Naive thymus-derived CD4-positive, alpha-beta T cell (primary cell): Measurements from ENCODE around the gene OSBPL7. TPM values are rescaled to one million over a fixed set of nuclear protein-coding genes. Genes with fewer than 3 reads are reported as not detected.

Experiments
- ATAC-seq: fragments of 150-1000 bp; cut with Tn5 transposase; 2 replicates; pipeline ENCODE4 v1.10.0; 2021; ENCODE audit warnings: mild to moderate bottlenecking, moderate library complexity
- CTCF ChIA-PET: fragments of 350-600 bp; sonication (Branson Sonifier 250); formaldehyde crosslinking; loops from one replicate; lab custom pipeline; 2021; ENCODE audit warnings: antibody characterized with exemption; lab: Charles Lee
- POLR2A ChIA-PET: fragments of 350-600 bp; sonication (Branson Sonifier 250); formaldehyde crosslinking; loops from one replicate; lab custom pipeline; 2021; ENCODE audit warnings: antibody characterized with exemption, inconsistent platforms; lab: Charles Lee
- DNase-seq, 9 donors: peaks; one replicate each; pipeline versions ENCODE4 v3.0.0 to v3.0.0-alpha.2; 2020 to 2022; ENCODE audit warnings: mixed read lengths in 1 of 9
- H3K27ac ChIP-seq: one replicate; pipeline ENCODE4 v1.7.0; 2013; ENCODE audit warnings: mild to moderate bottlenecking, low read depth, low read length, moderate library complexity
- H3K27me3 ChIP-seq, 2 donors: one replicate each; pipeline ENCODE4 v1.7.0; 2013; ENCODE audit warnings: low read length in 2 of 2, mild to moderate bottlenecking in 2 of 2, moderate library complexity in 2 of 2; ENCODE audit not compliant: control insufficient read depth in 2 of 2, insufficient read depth in 2 of 2
- H3K36me3 ChIP-seq, 3 experiments: 1 replicate in 2 of 3; 2 replicates in 1 of 3; pipeline ENCODE4 v1.7.0; 2013; ENCODE audit warnings: low read length in 3 of 3, mild to moderate bottlenecking in 3 of 3, moderate library complexity in 1 of 3; ENCODE audit not compliant: insufficient read depth in 3 of 3, control insufficient read depth in 2 of 3
- H3K4me1 ChIP-seq, 2 donors: one replicate each; pipeline ENCODE4 v1.7.0; 2013; ENCODE audit warnings: low read length in 2 of 2, mild to moderate bottlenecking in 2 of 2, moderate library complexity in 1 of 2; ENCODE audit not compliant: control insufficient read depth in 2 of 2, insufficient read depth in 2 of 2
- H3K4me3 ChIP-seq: 2 replicates; pipeline ENCODE4 v1.7.0; 2013; ENCODE audit warnings: mild to moderate bottlenecking, low read length
- H3K9me3 ChIP-seq, 3 experiments: 1 replicate in 2 of 3; 2 replicates in 1 of 3; pipeline ENCODE4 v1.7.0; 2013; ENCODE audit warnings: low read length in 3 of 3; ENCODE audit not compliant: control insufficient read depth in 2 of 3
- H3K27ac Mint-ChIP-seq, 9 donors: one replicate each; pipeline ENCODE4 v1.8.0; 2020 to 2022; ENCODE audit warnings: mixed read lengths in 9 of 9, mild to moderate bottlenecking in 8 of 9, moderate library complexity in 5 of 9, inconsistent platforms in 2 of 9
- H3K27me3 Mint-ChIP-seq, 5 donors: one replicate each; pipeline ENCODE4 v1.8.0; 2021 to 2022; ENCODE audit warnings: mixed read lengths in 5 of 5, mild to moderate bottlenecking in 1 of 5
- H3K36me3 Mint-ChIP-seq, 5 donors: one replicate each; pipeline ENCODE4 v1.8.0; 2020 to 2022; ENCODE audit warnings: mixed read lengths in 5 of 5, mild to moderate bottlenecking in 3 of 5, inconsistent platforms in 1 of 5
- H3K4me1 Mint-ChIP-seq, 7 donors: one replicate each; pipeline ENCODE4 v1.8.0; 2020 to 2022; ENCODE audit warnings: mixed read lengths in 7 of 7, mild to moderate bottlenecking in 3 of 7, inconsistent platforms in 1 of 7
- H3K4me3 Mint-ChIP-seq, 10 donors: one replicate each; pipeline ENCODE4 v1.8.0; 2020 to 2022; ENCODE audit warnings: mild to moderate bottlenecking in 10 of 10, mixed read lengths in 10 of 10, moderate library complexity in 6 of 10, inconsistent platforms in 2 of 10
- H3K9me3 Mint-ChIP-seq, 11 donors: one replicate each; pipeline ENCODE4 v1.8.0; 2020 to 2022; ENCODE audit warnings: mixed read lengths in 11 of 11, mild to moderate bottlenecking in 4 of 11, inconsistent platforms in 1 of 11, moderate library complexity in 1 of 11
- intact Hi-C, 2 donors: fragments of 100-400 bp; cut with micrococcal nuclease; formaldehyde crosslinking; loops; one replicate each; pipeline ENCODE4 v1.15.1; 2023
- polyA plus RNA-seq, 2 donors: library from polyadenylated mRNA; unstranded; fragments of 300-500 nt; fragmentation: Illumina TruSeq; gene quantifications; one replicate each; pipeline ENCODE4 v1.2.3, GENCODE V29; 2021
- total RNA-seq, 6 experiments: library from RNA in 5 of 6; stranded (reverse) in 5 of 6; gene quantifications; 1 replicate in 5 of 6; 2 replicates in 1 of 6; pipeline ENCODE4 v1.2.3 and lab custom pipeline; 2021 to 2026

The OSBPL7 gene
- total and polyA plus RNA-seq, 7 experiments from 2014 or later, result 4.0 to 46.1 (median 39.7) TPM

DNA sequence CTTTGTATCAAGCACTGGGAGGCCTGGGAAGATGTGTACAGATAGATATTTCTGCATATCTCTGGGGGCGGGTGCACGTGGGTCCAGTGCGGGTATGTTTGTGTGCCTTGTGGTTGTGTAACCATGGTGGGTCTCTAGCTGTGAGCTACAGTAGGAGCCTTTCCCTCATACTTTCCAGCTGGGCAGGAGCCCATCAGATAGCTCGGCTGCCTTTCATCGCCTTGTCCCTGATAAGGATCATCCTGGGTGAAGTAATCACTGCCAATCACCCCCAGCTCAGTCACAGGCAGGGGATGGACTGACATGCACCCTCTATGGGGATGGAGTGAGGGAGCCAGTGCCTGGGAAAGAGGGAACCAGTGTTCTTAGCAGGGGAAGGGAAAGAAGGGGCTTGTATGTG, 22.6 kb upstream of the OSBPL7 start:
- Histone ChIP-seq H3K27me3 (peaks cover 0 to 30% of the 10 kb centered on the region in 2 donors), H3K9me3 (no peaks in the 10 kb centered on the region), H3K27ac (no peak overlapping the region), H3K4me3 (no peak overlapping the region), H3K4me1 (peaks cover 19 to 21% of the 10 kb centered on the region in 2 donors), H3K36me3 (peaks cover 0 to 4% (median 0%) of the 10 kb centered on the region in 3 experiments)
- no peaks in the 10 kb centered on the region for H3K36me3 Mint-ChIP-seq
- H3K4me3 Mint-ChIP-seq, result no peak overlapping the region
- no peak overlapping the region for H3K27ac Mint-ChIP-seq
- H3K27me3 Mint-ChIP-seq, result peaks cover 30 to 49% (median 42%) of the 10 kb centered on the region in 5 donors
- POLR2A ChIA-PET, result interaction anchor here (6.6 kb wide), 1 partner anchor 51 kb away, joined by 38 read pairs; the partner anchor contains the start of gene SP2
- peaks cover 12 to 41% (median 38%) of the 10 kb centered on the region in 7 donors for H3K4me1 Mint-ChIP-seq
- peaks cover 0 to 2% (median 0%) of the 10 kb centered on the region in 11 donors for H3K9me3 Mint-ChIP-seq
- intact Hi-C loops, result loop anchor here (5.0 to 10.0 kb wide), 4 partner anchors 178 to 773 kb away; partner anchors contain the start of genes HOXB8 (in 1 of the 2) and NFE2L1 (in 1 of the 2)
- CTCF ChIA-PET, result interaction anchor here (0.6 to 11.5 kb wide), 2 partner anchors 22 to 45 kb away, joined by 3 to 290 read pairs; partner anchors contain the start of genes OSBPL7 and SP2
- DNase-seq (no peak), ATAC-seq (no peak)

DNA sequence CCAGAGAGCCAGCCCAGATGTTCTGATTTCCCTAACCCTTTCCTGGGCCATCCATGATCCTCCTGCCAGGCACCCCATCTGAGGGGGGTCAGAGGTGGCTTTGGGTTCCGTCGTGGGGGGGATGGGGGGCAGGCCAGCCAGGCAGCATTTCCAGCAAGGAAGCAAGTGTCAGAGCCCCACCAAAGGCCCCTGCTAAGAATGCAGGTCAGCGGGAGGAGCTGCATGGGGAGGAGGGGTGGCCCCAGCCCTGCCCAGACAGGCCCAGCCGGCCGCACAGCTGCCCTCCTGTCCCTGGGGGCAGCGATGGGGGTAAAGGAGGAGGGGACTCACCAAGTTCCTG, 21.8 kb upstream of the OSBPL7 start:
- Mint-ChIP-seq H3K4me3 (peak overlapping the region in 2 of 10 donors; percentile 60 to 63), H3K9me3 (no peaks in the 10 kb centered on the region), H3K27ac (peak overlapping the region in 3 of 9 donors; percentile 10 to 86 (median 60)), H3K36me3 (no peaks in the 10 kb centered on the region), H3K4me1 (peaks cover 12 to 47% (median 36%) of the 10 kb centered on the region in 7 donors), H3K27me3 (peaks cover 21 to 40% (median 33%) of the 10 kb centered on the region in 5 donors)
- no peak overlapping the region for H3K27ac ChIP-seq
- H3K27me3 ChIP-seq, result peaks cover 0 to 22% of the 10 kb centered on the region in 2 donors
- CTCF ChIA-PET, result interaction anchor here (0.9 to 11.5 kb wide), 4 partner anchors 46 to 750 kb away, joined by 3 to 290 read pairs (median 6); partner anchors contain the start of genes PNPO and SP2
- ATAC-seq (no peak), DNase-seq (no peak)
- H3K4me3 ChIP-seq, result no peak overlapping the region
- H3K9me3 ChIP-seq, result no peaks in the 10 kb centered on the region
- peaks cover 19 to 21% of the 10 kb centered on the region in 2 donors for H3K4me1 ChIP-seq
- intact Hi-C loops, result loop anchor here (1.0 to 10.0 kb wide), 6 partner anchors 103 to 774 kb away; partner anchors contain the start of genes HOXB8 (in 1 of the 2) and NFE2L1 (in 1 of the 2)
- POLR2A ChIA-PET, result interaction anchor here (1.0 to 5.0 kb wide), 5 partner anchors 11 to 53 kb away, joined by 3 to 42 read pairs (median 4); partner anchors contain the start of genes LRRC46, MRPL10 and SP2
- peaks cover 0 to 9% (median 0%) of the 10 kb centered on the region in 3 experiments for H3K36me3 ChIP-seq

DNA sequence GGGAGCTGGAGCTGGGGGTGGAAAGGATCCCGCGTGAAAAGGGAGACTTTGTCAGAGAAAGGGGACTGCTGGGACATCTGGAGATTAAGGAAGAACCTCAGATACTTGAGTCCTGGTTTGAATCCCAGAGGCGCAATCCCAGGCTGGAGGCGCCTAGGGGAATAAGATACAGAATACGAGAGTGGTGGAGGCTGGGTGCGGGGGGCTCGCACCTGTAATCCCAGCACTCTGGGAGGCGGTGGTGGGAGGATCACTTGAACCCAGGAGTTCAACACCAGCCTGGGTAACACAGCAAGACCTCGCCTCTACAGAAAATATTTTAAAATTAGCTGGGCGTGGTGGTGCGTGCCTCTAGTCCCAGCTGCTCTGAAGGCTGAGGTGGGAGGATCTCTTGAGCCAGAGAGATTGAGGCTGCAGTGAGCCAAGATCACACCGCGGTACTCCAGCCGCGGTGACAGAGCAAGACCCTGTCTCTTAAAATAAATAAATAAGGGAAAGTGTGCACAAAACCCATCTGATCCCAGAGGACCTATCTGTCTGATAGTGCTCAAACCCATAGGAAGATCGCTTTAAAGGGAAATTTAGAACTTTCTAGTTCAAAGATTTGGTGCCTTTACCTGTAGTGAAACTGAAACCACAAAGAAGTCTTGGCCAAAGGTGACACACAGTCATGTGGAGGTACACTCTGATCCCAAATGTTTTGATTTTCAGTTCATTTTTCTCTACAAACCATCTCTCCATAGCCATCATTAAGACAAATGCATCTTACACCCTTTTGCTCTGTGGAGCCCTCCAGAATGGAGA, 20.1 kb upstream of the OSBPL7 start:
- no peak for ATAC-seq
- Mint-ChIP-seq H3K27me3 (peaks cover 14 to 30% (median 25%) of the 10 kb centered on the region in 5 donors), H3K36me3 (peaks cover 0 to 4% (median 0%) of the 10 kb centered on the region in 5 donors), H3K27ac (peak overlapping the region; percentile 55 to 93 (median 86)), H3K4me1 (peaks cover 9 to 46% (median 36%) of the 10 kb centered on the region in 7 donors), H3K4me3 (peak overlapping the region; percentile 84 to 99 (median 94)), H3K9me3 (no peaks in the 10 kb centered on the region)
- Histone ChIP-seq H3K4me3 (peak overlapping the region; percentile 95), H3K4me1 (peaks cover 19 to 21% of the 10 kb centered on the region in 2 donors), H3K27me3 (peaks cover 0 to 13% of the 10 kb centered on the region in 2 donors), H3K36me3 (peaks cover 0 to 24% (median 0%) of the 10 kb centered on the region in 3 experiments), H3K9me3 (no peaks in the 10 kb centered on the region), H3K27ac (peak overlapping the region; percentile 75)
- intact Hi-C loops, result loop anchor here (1.0 to 10.0 kb wide), 10 partner anchors 10 to 776 kb away; partner anchors contain the start of genes LRRC46 (in 2 of the 2), MRPL10 (in 2 of the 2), PNPO (in 2 of the 2) and HOXB8 (in 1 of the 2)
- DNase-seq, result no peak
- POLR2A ChIA-PET, result interaction anchor here (0.6 to 5.0 kb wide), 10 partner anchors 10 to 610 kb away, joined by 3 to 42 read pairs (median 4); partner anchors contain the start of genes CDK5RAP3, LRRC46, MRPL10 and SP2
- CTCF ChIA-PET, result interaction anchor here (0.6 to 11.5 kb wide), 7 partner anchors 11 to 129 kb away, joined by 3 to 290 read pairs (median 6); partner anchors contain the start of genes CDK5RAP3, LRRC46, MRPL10 and OSBPL7

DNA sequence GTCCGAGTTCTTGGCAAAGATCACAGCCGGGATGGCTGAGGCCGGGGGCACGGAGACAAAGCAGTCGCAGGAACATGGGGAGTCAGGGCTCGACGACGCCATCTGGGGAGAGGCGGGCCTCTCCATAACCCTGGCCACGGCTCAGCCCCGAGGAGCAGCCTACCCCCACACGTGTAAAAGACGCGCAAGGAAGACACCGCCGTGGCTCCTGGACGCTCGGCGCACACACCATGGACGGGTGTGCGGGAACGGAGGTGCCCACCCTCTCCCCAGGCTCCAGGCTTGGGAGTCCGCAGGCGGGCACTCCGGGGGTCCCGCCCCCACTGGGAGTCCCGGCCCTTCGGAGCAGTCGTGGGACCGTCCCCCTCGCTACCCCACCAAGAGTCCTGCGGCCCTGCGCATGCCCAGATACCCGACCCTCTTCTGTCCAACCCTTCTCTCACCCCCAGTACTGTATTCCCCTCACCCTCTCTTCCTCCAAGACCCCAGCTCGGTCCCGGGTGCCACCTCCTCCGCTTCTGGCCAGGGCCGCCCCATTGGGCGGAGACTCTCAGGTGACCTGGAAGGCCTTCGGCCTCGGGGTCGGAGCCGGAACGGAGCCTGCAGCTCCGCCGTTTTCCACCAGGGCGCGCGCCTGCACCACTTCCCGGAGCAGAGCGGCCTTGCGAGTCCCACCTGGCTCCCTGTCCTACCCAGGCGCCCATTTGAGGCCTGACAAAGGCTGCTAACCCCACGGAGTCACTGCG, 19.3 kb upstream of the OSBPL7 start, which contains the start of gene SCRN2:
SCRN2 (minus strand) TSS at position 532 of the 746 bp plus-strand sequence; CDS start at position 102, 430 bp downstream.
- H3K36me3 Mint-ChIP-seq, result peaks cover 0 to 4% (median under 1%) of the 10 kb centered on the region in 5 donors
- H3K4me1 Mint-ChIP-seq, result peaks cover 9 to 50% (median 38%) of the 10 kb centered on the region in 7 donors
- H3K36me3 ChIP-seq, result peaks cover 0 to 24% (median 0%) of the 10 kb centered on the region in 3 experiments
- ATAC-seq (peak; percentile 94), DNase-seq (peak; percentile 71 to 94 (median 81))
- peak within 1 kb of the TSS; percentile 95 for H3K4me3 ChIP-seq
- H3K27me3 Mint-ChIP-seq, result peaks cover 6 to 22% (median 18%) of the 10 kb centered on the region in 5 donors
- peak within 1 kb of the TSS; percentile 55 to 93 (median 86) for H3K27ac Mint-ChIP-seq
- H3K4me1 ChIP-seq, result peaks cover 19 to 21% of the 10 kb centered on the region in 2 donors
- intact Hi-C loops, result loop anchor here (1.0 to 10.0 kb wide), 9 partner anchors 10 to 776 kb away; partner anchors contain the start of genes LRRC46 (in 2 of the 2), MRPL10 (in 2 of the 2), PNPO (in 2 of the 2) and HOXB8 (in 1 of the 2)
- no peaks in the 10 kb centered on the region for H3K9me3 Mint-ChIP-seq
- H3K4me3 Mint-ChIP-seq, result peak within 1 kb of the TSS; percentile 84 to 99 (median 94)
- peak within 1 kb of the TSS; percentile 75 for H3K27ac ChIP-seq
- peaks cover 0 to 6% of the 10 kb centered on the region in 2 donors for H3K27me3 ChIP-seq
- ChIA-PET CTCF (interaction anchor here (0.6 to 11.5 kb wide), 7 partner anchors 10 to 130 kb away, joined by 3 to 290 read pairs (median 6); partner anchors contain the start of genes CDK5RAP3, LRRC46, MRPL10 and OSBPL7), POLR2A (interaction anchor here (0.6 to 5.0 kb wide), 7 partner anchors 9 to 131 kb away, joined by 3 to 42 read pairs (median 11); partner anchors contain the start of genes CDK5RAP3, LRRC46, MRPL10 and SP2)
- H3K9me3 ChIP-seq, result no peaks in the 10 kb centered on the region

DNA sequence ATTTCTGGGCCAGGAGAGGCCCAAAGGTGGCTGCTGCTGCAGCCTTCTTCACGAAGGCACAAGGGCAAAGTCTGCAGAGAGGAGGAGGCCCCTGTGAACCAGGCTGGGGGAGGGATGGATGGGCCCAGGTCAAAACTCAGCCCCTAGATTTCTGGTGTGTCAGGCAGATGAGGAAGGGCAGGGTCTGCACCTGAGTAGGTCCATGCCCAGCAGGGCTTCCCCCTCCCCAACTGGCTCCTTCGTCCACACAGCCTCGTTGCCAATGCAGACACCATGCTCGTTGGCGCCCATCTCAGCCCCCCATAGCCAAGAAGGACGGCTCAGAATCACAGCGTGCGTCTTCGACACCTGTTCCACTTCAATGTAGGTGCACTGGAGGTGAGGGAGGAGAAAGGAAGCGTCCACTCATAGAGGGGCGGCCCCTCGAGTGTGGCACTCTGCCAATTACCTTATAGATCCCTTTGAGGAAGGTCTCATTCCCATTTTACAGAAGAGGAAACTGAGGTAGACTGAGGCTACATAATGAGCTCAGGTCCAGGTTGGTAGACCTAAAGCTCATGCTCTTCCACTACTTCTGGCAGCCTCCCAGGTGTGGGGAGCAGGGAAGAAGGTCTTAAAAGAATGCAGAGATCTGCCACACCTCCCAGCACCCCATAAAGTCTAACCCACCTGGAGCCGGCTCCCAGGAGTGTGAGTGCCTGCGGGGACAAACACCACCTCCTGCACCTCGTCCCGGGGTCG, 18.6 kb upstream of the OSBPL7 start:
- H3K36me3 Mint-ChIP-seq, result peaks cover 0 to 9% (median 2%) of the 10 kb centered on the region in 5 donors
- Histone ChIP-seq H3K4me1 (peaks cover 19 to 26% of the 10 kb centered on the region in 2 donors), H3K27me3 (peaks cover 0 to 5% of the 10 kb centered on the region in 2 donors), H3K36me3 (peaks cover 0 to 24% (median 0%) of the 10 kb centered on the region in 3 experiments), H3K4me3 (peak overlapping the region; percentile 95), H3K9me3 (no peaks in the 10 kb centered on the region), H3K27ac (peak overlapping the region; percentile 75)
- intact Hi-C loops, result loop anchor here (2.0 to 10.0 kb wide), 5 partner anchors 101 to 777 kb away; partner anchors contain the start of genes PNPO (in 2 of the 2), HOXB8 (in 1 of the 2) and NFE2L1 (in 1 of the 2)
- H3K4me1 Mint-ChIP-seq, result peaks cover 14 to 57% (median 46%) of the 10 kb centered on the region in 7 donors
- ChIA-PET CTCF (interaction anchor here (0.6 to 11.5 kb wide), 4 partner anchors 10 to 49 kb away, joined by 3 to 290 read pairs (median 12); partner anchors contain the start of genes LRRC46, MRPL10 and SP2), POLR2A (interaction anchor here (1.5 to 5.0 kb wide), 5 partner anchors 9 to 131 kb away, joined by 4 to 42 read pairs (median 22); partner anchors contain the start of genes CDK5RAP3, LRRC46, MRPL10 and SP2)
- DNase-seq (no peak), ATAC-seq (no peak)
- H3K27me3 Mint-ChIP-seq, result peaks cover 0 to 15% (median 10%) of the 10 kb centered on the region in 5 donors
- H3K27ac Mint-ChIP-seq, result peak overlapping the region in 6 of 9 donors; percentile 43 to 84 (median 70)
- H3K9me3 Mint-ChIP-seq, result peaks cover 0 to 2% (median 0%) of the 10 kb centered on the region in 11 donors
- peak overlapping the region; percentile 84 to 99 (median 94) for H3K4me3 Mint-ChIP-seq
